ENCODE data around the gene PCDHAC1.

The PCDHAC1 gene

GRCh38 chr5:140977003-140977402, 50.9 kb downstream of the PCDHAC1 start:
- Histone ChIP-seq H3K9me3 (ENCODE audit: control insufficient read depth, low read length) (no peaks in the 10 kb centered on the region), H3K4me1 (ENCODE audit: control insufficient read depth, insufficient read depth, low read length) (no peaks in the 10 kb centered on the region), H3K4me3 (ENCODE audit: low read length) (no peak overlapping the region), H3K27me3 (ENCODE audit: control insufficient read depth, insufficient read depth, low read length) (no peaks in the 10 kb centered on the region), H3K36me3 (ENCODE audit: control insufficient read depth, insufficient read depth, low read length) (no peaks in the 10 kb centered on the region), H3K9ac (ENCODE audit: low read length) (no peak overlapping the region)

DNA sequence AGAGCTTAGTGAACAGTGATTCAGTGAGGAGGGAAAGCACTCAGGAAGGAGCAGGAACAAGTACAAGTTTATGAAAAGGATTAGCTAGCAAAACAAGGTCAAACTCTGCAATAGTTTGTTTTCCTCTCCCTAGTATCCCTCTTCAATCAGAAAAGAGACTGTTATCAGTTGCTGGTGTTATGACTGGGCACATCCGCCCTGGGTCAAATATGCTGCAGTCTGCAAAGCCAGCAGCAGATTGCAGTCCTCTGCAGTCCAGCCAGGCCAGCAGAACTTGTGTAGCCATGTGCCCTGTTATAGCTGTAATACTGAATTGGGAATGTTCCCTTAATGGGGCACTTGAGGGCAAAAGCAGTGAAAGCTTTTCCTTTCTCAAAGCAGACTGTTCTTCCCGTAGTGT, 52.2 kb downstream of the PCDHAC1 start:
- no peaks in the 10 kb centered on the region for H3K4me1 ChIP-seq (ENCODE audit: control insufficient read depth, insufficient read depth, low read length)
- H3K9me3 ChIP-seq (ENCODE audit: control insufficient read depth, low read length), result no peaks in the 10 kb centered on the region

DNA sequence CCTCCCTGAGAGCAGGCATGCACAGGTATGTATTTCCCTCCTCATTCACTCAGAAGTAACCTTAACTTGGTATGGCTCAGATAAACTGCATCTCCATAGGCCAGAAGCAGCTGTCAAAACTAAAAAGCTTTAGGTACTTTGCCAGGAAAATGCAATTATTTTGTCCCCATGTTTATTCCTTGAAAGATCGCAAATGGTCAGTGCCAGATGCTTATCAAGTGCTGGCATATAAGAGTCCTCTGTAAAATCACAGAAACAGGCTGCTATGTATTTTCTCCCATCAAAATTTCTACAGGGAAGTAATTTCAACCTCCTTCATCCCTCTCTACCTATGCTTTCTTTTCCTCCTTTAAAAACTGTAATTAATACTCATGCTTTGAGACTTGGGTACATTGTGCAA, 52.9 kb downstream of the PCDHAC1 start:
- H3K27me3 ChIP-seq (ENCODE audit: control insufficient read depth, insufficient read depth, low read length), result no peaks in the 10 kb centered on the region
- no peak overlapping the region for H3K4me3 ChIP-seq (ENCODE audit: low read length)
- no peaks in the 10 kb centered on the region for H3K4me1 ChIP-seq (ENCODE audit: control insufficient read depth, insufficient read depth, low read length)
- no peaks in the 10 kb centered on the region for H3K36me3 ChIP-seq (ENCODE audit: control insufficient read depth, insufficient read depth, low read length)
- H3K9ac ChIP-seq (ENCODE audit: low read length), result no peak overlapping the region
- H3K9me3 ChIP-seq (ENCODE audit: control insufficient read depth, low read length), result no peaks in the 10 kb centered on the region

More for the DNA sequence above, 52.2 kb downstream of the PCDHAC1 start:
- H3K4me3 ChIP-seq (ENCODE audit: low read length), result no peak overlapping the region
- H3K27me3 ChIP-seq (ENCODE audit: control insufficient read depth, insufficient read depth, low read length), result no peaks in the 10 kb centered on the region
- H3K36me3 ChIP-seq (ENCODE audit: control insufficient read depth, insufficient read depth, low read length), result no peaks in the 10 kb centered on the region
- H3K9ac ChIP-seq (ENCODE audit: low read length), result no peak overlapping the region

Measured in mucosa of stomach (tissue), 1 donor.